ENCODE measurements around the gene LNX2.

LNX2 gene

GRCh38 chr13:27500806-27501534 lies 119.4 kb downstream of the LNX2 start:
- no peak for DNase-seq

GRCh38 chr13:27497563-27498230 lies 122.6 kb downstream of the LNX2 start:
- no peak for DNase-seq

GRCh38 chr13:27496536-27497273 lies 123.6 kb downstream of the LNX2 start:
- no peak for DNase-seq

- DNase-seq: no peak
These were observed 124.3 kb downstream of the LNX2 start for GRCh38 chr13:27496006-27496405.
